ENCODE results near the gene UNKL. TPM values are rescaled to one million over a fixed set of nuclear protein-coding genes. Genes with fewer than 3 reads are reported as not detected.

Gene UNKL
- polyA plus RNA-seq, 1 experiment, result 15.4 TPM

- H3K4me3 ChIP-seq (ENCODE audit: low read depth, low read length), result no peak overlapping the region
- no peaks in the 10 kb centered on the region for H3K27me3 ChIP-seq (ENCODE audit: control insufficient read depth, insufficient read depth, low read length)
- peaks cover 57% of the 10 kb centered on the region for H3K36me3 ChIP-seq (ENCODE audit: control insufficient read depth, insufficient read depth, low read length)
- TF ChIP-seq, protein P1, sequence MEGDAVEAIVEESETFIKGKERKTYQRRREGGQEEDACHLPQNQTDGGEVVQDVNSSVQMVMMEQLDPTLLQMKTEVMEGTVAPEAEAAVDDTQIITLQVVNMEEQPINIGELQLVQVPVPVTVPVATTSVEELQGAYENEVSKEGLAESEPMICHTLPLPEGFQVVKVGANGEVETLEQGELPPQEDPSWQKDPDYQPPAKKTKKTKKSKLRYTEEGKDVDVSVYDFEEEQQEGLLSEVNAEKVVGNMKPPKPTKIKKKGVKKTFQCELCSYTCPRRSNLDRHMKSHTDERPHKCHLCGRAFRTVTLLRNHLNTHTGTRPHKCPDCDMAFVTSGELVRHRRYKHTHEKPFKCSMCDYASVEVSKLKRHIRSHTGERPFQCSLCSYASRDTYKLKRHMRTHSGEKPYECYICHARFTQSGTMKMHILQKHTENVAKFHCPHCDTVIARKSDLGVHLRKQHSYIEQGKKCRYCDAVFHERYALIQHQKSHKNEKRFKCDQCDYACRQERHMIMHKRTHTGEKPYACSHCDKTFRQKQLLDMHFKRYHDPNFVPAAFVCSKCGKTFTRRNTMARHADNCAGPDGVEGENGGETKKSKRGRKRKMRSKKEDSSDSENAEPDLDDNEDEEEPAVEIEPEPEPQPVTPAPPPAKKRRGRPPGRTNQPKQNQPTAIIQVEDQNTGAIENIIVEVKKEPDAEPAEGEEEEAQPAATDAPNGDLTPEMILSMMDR (IDR thresholded peaks at IDR 0.05; ENCODE audit: insufficient read depth, low read depth, low read length), result no peak
- DNase-seq (ENCODE audit: low read depth), result no peak
- POLR2A ChIA-PET, result no interaction called here
- CTCF ChIA-PET, result no interaction called here
These were observed 95.5 kb downstream of the UNKL start for GRCh38 chr16:1319041-1319440.

GRCh38 chr16:1318268-1318545 is 96.3 kb downstream of the UNKL start:
- no peak overlapping the region for H3K4me3 ChIP-seq (ENCODE audit: low read depth, low read length)
- POLR2A ChIA-PET, result no interaction called here
- no peaks in the 10 kb centered on the region for H3K27me3 ChIP-seq (ENCODE audit: control insufficient read depth, insufficient read depth, low read length)
- peaks cover 56% of the 10 kb centered on the region for H3K36me3 ChIP-seq (ENCODE audit: control insufficient read depth, insufficient read depth, low read length)
- TF ChIP-seq, protein P1 (IDR thresholded peaks at IDR 0.05; ENCODE audit: insufficient read depth, low read depth, low read length), result no peak
- DNase-seq (ENCODE audit: low read depth), result no peak
- CTCF ChIA-PET, result no interaction called here

GRCh38 chr16:1317479-1318267 is 96.8 kb downstream of the UNKL start:
- TF ChIP-seq, protein P1 (IDR thresholded peaks at IDR 0.05; ENCODE audit: insufficient read depth, low read depth, low read length), result no peak
- ChIA-PET CTCF (no interaction called here), POLR2A (no interaction called here)
- Histone ChIP-seq H3K27me3 (ENCODE audit: control insufficient read depth, insufficient read depth, low read length) (no peaks in the 10 kb centered on the region), H3K36me3 (ENCODE audit: control insufficient read depth, insufficient read depth, low read length) (peaks cover 58% of the 10 kb centered on the region), H3K4me3 (ENCODE audit: low read depth, low read length) (no peak overlapping the region)
- DNase-seq (ENCODE audit: low read depth), result no peak

- H3K4me3 ChIP-seq (ENCODE audit: low read depth, low read length), result no peak overlapping the region
- CTCF ChIA-PET, result interaction anchor here (0.8 to 1.1 kb wide), 2 partner anchors 11 to 15 kb away, joined by 3 read pairs; no protein-coding TSS in a partner anchor
- no peak for DNase-seq (ENCODE audit: low read depth)
- H3K36me3 ChIP-seq (ENCODE audit: control insufficient read depth, insufficient read depth, low read length), result peaks cover 56% of the 10 kb centered on the region
- H3K27me3 ChIP-seq (ENCODE audit: control insufficient read depth, insufficient read depth, low read length), result no peaks in the 10 kb centered on the region
- POLR2A ChIA-PET, result no interaction called here
- TF ChIP-seq, protein P1 (IDR thresholded peaks at IDR 0.05; ENCODE audit: insufficient read depth, low read depth, low read length), result no peak
These were observed 98.5 kb downstream of the UNKL start for GRCh38 chr16:1316033-1316405.

GRCh38 chr16:1315081-1316032 is 99.1 kb downstream of the UNKL start:
- Histone ChIP-seq H3K4me3 (ENCODE audit: low read depth, low read length) (no peak overlapping the region), H3K27me3 (ENCODE audit: control insufficient read depth, insufficient read depth, low read length) (no peaks in the 10 kb centered on the region), H3K36me3 (ENCODE audit: control insufficient read depth, insufficient read depth, low read length) (peaks cover 51% of the 10 kb centered on the region)
- ChIA-PET CTCF (interaction anchor here (1.1 kb wide), 1 partner anchor 11 kb away, joined by 3 read pairs; no protein-coding TSS in a partner anchor), POLR2A (no interaction called here)
- TF ChIP-seq, protein P1 (IDR thresholded peaks at IDR 0.05; ENCODE audit: insufficient read depth, low read depth, low read length), result no peak
- DNase-seq (ENCODE audit: low read depth), result no peak
